NCI-H2196 treated with DMSO at 0.1 percent for 48 hours (cell line): Measurements from ENCODE around the gene ZFP36L1.

Source experiments
- DNase-seq: peaks from one replicate; lab custom pipeline; 2025; ENCODE audit not compliant: unreplicated experiment; lab: John Stamatoyannopoulos, UW

Gene ZFP36L1

GRCh38 chr14:68741839-68742470 is 50.9 kb downstream of the ZFP36L1 start:
- no peak for DNase-seq

DNA sequence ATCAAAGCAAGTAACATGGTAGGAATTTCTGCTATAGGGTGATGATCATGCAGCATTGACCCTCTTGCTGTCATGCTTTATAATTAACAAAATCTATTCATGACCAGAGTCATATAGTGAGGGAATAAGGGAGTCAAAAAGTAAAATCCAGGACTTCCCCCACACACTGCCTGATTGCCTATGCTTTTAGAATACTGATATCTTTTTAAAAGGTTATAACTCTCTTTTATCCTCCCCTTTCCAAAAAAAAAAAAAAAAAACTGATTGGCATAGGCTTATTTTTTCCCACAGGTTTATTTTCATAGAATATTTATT is 51.4 kb downstream of the ZFP36L1 start:
- DNase-seq: no peak

GRCh38 chr14:68740788-68741476 is 51.9 kb downstream of the ZFP36L1 start:
- no peak for DNase-seq

DNA sequence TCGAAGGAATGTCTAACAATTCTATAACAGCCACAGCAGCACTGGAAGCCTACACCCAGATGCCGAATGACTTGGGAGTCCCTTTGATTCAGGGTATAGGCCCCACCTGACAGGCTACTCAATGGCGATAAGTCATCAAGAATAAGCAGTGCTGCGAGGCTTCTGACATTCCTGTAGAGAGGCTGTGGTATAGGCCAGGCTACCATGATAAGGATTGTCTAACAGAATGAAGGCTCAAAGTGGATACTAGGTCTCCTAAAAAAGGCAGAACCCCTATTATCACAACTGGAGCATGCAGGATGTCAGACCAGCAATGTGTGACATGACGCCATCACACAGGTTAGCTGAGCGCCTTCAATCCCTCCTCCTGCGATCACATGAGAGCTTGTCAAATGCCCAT is 53.2 kb downstream of the ZFP36L1 start:
- DNase-seq: no peak

DNA sequence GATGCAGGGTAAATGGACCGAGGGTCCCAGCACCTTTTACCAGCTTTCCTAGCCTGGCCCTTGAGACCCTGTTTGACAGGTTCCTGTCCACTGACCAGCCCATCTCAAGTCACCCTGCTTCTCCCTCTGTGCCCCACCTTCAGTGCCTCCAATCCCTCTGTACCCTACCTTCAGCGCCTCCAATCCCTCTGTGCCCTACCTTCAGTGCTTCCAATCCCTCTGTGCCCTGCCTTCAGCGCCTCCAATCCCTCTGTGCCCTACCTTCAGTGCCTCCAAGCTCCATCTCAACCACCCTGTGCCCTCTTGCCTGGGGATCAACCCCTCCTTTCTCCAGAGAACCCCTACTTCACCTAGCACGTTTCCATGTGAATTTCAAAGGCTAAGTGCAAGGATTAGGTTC is 54.3 kb downstream of the ZFP36L1 start:
- no peak for DNase-seq
